Measurements from ENCODE around the gene SNRNP200.

- no peak for TF ChIP-seq ZNF148 (tag by site-specific recombination; IDR thresholded peaks at IDR 0.05; ENCODE audit: borderline replicate concordance)
- no peak for TF ChIP-seq ZNF335 (tag by site-specific recombination; conservative IDR thresholded peaks at IDR 0.05)
- no peak for TF ChIP-seq CTCF (tag by site-specific recombination; IDR thresholded peaks at IDR 0.05)
- TF ChIP-seq ZBTB17 (tag by site-specific recombination; IDR thresholded peaks at IDR 0.05): no peak
- TF ChIP-seq ZNF664 (tag by site-specific recombination; IDR thresholded peaks at IDR 0.05): no peak
- TF ChIP-seq REST (tag by site-specific recombination; IDR thresholded peaks at IDR 0.05): no peak
- TF ChIP-seq ZNF19 (tag by site-specific recombination; IDR thresholded peaks at IDR 0.05; ENCODE audit: low read depth): no peak
Measured at GRCh38 chr2:96326564-96326963, 21.2 kb upstream of the SNRNP200 start.
